Suprapubic skin (tissue), 4 donors: ENCODE measurements around the gene KIF16B.

ENCODE experiments used
- POLR2A ChIP-seq, 2 donors: fragments of 450-650 bp; IDR thresholded peaks; one replicate each; pipeline ENCODE4 v1.6.1; 2017; ENCODE audit warnings: antibody characterized with exemption in 2 of 2, mild to moderate bottlenecking in 2 of 2, moderate library complexity in 2 of 2
- POLR2AphosphoS5 ChIP-seq, 3 donors: sonication (generic); formaldehyde crosslinking; IDR thresholded peaks; one replicate each; pipeline ENCODE4 v1.6.1; 2017; ENCODE audit warnings: antibody characterized with exemption in 3 of 3
- TF ChIP-seq, protein P1 (sequence below), 2 donors: fragments of 200-600 bp in 1 of 2; fragments of 450-650 bp in 1 of 2; sonication (generic) in 1 of 2; IDR thresholded peaks; one replicate each; pipeline ENCODE4 v1.5.1; 2016 to 2019; ENCODE audit warnings: antibody characterized with exemption in 2 of 2, mild to moderate bottlenecking in 1 of 2, moderate library complexity in 1 of 2

DNA sequence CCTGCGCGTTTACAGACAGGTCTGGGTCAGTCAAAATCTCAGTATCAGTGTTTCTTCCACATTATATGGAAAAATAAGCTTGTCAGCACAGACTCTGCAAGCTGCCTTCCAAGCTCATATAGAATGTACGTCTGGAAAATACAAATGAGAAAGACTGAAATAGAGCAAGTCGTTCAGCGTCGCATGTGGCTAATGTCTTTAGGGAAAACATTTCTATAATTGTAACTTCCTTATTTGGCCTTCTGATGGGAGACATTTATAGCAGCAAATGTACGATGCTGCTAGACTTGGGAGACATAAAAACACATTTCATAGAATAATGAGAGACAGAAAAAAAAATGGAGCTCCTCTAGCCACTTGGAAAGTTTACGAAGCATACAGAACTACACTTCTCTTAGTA lies 122.2 kb downstream of the KIF16B start:
- TF ChIP-seq POLR2AphosphoS5 (IDR thresholded peaks at IDR 0.05) = no peak
- TF ChIP-seq POLR2A (IDR thresholded peaks at IDR 0.05) = no peak
- TF ChIP-seq, protein P1, sequence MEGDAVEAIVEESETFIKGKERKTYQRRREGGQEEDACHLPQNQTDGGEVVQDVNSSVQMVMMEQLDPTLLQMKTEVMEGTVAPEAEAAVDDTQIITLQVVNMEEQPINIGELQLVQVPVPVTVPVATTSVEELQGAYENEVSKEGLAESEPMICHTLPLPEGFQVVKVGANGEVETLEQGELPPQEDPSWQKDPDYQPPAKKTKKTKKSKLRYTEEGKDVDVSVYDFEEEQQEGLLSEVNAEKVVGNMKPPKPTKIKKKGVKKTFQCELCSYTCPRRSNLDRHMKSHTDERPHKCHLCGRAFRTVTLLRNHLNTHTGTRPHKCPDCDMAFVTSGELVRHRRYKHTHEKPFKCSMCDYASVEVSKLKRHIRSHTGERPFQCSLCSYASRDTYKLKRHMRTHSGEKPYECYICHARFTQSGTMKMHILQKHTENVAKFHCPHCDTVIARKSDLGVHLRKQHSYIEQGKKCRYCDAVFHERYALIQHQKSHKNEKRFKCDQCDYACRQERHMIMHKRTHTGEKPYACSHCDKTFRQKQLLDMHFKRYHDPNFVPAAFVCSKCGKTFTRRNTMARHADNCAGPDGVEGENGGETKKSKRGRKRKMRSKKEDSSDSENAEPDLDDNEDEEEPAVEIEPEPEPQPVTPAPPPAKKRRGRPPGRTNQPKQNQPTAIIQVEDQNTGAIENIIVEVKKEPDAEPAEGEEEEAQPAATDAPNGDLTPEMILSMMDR (IDR thresholded peaks at IDR 0.05) = no peak
